Epithelial cell of proximal tubule (primary cell): ENCODE measurements around the gene GNL1. TPM values are rescaled to one million over a fixed set of nuclear protein-coding genes. Genes with fewer than 3 reads are reported as not detected.

Experiments used
- DNase-seq: peaks from one replicate; pipeline ENCODE4 v3.0.0-alpha.2; 2011; ENCODE audit warnings: low read depth
- H3K4me3 ChIP-seq: 2 replicates; pipeline ENCODE4 v1.5.1; 2011; ENCODE audit warnings: low read depth, mild to moderate bottlenecking, low read length
- total RNA-seq: library from RNA; depleted of rRNA; stranded (reverse); fragments of >200 nt; gene quantifications from 2 replicates; pipeline ENCODE4 v1.2.3, GENCODE V29; 2015
- TF ChIP-seq, protein P1 (sequence below): conservative IDR thresholded peaks from 2 replicates; pipeline ENCODE4 v1.5.1; 2012; ENCODE audit warnings: low read depth, mild to moderate bottlenecking, low read length

GNL1 gene
- total RNA-seq, 1 donor from 2014 or later, result 46.1 TPM

DNA sequence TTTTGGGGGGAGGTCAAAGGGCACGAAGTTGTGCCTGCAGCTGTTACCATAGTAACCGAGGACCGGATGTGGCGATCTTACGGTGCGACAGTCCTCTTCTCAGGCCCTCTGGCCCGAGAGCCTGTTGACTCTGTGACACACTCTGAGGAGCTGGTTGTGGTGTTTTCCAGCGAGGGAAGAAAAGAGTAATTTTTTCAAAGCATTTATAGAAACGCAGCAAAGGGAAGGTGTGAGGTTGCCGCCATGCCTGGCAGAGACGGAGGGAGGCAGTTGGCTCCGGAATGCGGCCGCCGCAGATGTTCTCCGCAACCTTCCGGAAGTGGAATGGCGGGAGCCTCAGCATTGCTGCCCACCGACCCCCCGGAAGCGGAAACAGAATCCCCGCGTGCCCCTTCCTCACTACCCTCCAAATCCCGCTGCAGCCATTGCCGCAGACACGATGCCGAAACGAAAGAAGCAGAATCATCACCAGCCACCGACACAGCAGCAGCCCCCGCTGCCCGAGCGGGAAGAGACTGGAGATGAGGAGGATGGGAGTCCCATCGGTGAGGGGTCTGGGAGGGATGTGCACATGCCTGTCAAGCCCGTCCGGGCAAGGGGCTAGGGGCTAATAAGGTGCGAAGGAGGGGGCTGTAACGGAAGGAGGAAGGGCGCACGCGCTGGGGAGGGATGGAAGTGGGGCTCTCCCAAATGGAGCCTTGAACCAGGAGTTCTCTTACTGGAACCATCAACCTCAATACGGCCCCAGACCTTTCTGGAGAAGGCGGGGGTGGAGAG, 805 bp upstream of the GNL1 start, which contains the start of gene PRR3:
PRR3 (plus strand) TSS at position 390 of the 777 bp plus-strand sequence; CDS start at position 440, 50 bp downstream.
- no peak for DNase-seq
- TF ChIP-seq, protein P1, sequence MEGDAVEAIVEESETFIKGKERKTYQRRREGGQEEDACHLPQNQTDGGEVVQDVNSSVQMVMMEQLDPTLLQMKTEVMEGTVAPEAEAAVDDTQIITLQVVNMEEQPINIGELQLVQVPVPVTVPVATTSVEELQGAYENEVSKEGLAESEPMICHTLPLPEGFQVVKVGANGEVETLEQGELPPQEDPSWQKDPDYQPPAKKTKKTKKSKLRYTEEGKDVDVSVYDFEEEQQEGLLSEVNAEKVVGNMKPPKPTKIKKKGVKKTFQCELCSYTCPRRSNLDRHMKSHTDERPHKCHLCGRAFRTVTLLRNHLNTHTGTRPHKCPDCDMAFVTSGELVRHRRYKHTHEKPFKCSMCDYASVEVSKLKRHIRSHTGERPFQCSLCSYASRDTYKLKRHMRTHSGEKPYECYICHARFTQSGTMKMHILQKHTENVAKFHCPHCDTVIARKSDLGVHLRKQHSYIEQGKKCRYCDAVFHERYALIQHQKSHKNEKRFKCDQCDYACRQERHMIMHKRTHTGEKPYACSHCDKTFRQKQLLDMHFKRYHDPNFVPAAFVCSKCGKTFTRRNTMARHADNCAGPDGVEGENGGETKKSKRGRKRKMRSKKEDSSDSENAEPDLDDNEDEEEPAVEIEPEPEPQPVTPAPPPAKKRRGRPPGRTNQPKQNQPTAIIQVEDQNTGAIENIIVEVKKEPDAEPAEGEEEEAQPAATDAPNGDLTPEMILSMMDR, result no peak
- peak within 1 kb of the TSS; percentile 86 for H3K4me3 ChIP-seq

DNA sequence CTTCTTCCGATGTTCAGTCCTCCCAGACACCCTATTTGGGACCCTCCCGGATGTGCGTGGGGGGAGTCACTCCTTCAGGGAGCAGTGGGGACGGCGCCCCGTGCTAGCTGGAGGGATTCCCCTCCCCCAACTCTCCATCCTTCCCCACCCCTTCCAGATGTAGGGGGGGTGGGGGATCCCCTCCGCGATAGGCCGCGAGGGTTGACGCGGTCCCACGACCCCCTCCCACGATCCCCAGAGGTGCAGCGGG, 548 bp downstream of the GNL1 start:
- no peak for DNase-seq
- TF ChIP-seq, protein P1, result no peak
- H3K4me3 ChIP-seq, result peak overlapping the region; percentile 86

DNA sequence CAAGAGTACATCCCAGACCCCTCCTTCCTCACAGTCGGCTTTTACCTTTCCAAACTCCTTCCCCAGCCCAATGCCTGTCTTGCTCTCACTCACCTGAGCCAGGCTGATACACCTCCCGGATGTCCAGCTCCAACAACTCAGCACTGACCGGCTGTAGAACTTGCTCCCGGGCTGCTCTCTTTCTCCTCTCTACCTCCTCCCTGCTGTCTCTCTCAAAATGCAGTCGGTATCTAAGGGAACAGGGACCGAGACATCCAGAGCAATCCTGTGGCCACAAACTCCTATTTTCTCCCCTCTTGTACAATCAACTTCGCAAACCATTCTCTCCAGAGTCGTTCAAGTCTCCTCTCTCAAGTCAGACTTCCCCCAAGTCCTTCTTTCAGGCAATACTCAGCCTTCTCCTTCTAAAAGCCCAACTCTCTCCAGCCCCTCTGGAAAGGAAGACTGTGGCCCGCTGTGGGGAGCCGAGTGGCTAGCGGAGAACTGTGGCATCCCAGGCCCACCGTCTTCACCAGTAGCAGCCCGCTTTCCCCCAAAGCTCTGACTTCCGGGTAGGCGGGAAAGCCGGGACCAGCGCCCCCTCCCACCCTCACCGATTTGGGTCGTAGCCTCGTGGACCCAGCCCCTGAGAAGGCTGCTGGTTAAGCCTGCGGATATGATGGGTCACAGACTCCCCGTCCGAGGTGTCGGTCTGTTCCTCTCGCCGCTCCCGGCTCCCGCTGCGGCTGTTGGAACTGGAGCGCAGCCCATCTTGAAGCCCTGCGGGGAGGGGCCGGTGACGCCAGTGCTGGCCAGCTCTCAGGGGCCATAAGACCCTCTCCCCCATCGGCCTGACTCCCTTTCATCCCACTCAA, 1.1 kb downstream of the GNL1 start:
- H3K4me3 ChIP-seq, result peak overlapping the region; percentile 86

DNA sequence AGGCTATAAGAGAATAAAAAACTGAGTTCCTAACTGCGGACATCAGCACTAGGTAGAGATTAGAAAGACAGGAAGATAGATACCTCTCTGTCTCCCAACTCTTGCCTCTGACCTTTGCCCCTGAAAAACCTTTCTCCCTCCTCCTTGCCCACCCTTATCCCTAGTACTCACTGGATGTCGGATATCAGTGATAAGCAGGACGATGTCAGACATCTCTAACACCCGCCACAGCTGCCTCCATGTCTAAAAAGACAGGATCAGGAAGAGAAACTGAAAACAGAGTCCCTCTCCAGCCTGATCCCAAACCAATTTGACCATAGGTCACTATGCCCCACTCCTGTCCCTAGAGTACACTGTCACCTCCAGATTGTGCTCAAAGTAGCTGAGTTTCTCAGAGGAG, 1.9 kb downstream of the GNL1 start:
- peak overlapping the region; percentile 86 for H3K4me3 ChIP-seq
- TF ChIP-seq, protein P1, result no peak
- no peak for DNase-seq

More for the DNA sequence above, 1.1 kb downstream of the GNL1 start:
- TF ChIP-seq, protein P1, result peak; percentile 9
- DNase-seq, result no peak

DNA sequence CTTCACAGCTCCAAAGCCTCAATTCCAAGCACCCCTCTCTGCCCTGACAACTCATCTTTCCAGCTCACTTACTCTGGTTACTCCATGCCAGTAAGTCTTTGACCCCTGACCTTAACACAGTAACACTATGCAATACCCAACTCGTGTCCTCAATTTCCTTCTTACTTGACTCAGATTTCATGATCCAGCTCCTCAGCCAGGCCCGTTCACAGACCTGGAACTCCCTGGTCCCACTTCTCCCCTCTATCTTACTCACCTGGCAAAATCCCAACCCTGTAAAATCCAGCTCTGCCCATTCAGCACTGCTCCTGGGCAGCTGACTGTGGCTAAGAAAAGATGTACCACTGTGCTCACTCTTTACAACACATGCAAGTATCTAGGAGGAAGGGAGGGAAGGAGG, 7.9 kb downstream of the GNL1 start:
- no peak overlapping the region for H3K4me3 ChIP-seq
- DNase-seq, result peak; percentile 85
- TF ChIP-seq, protein P1, result no peak

DNA sequence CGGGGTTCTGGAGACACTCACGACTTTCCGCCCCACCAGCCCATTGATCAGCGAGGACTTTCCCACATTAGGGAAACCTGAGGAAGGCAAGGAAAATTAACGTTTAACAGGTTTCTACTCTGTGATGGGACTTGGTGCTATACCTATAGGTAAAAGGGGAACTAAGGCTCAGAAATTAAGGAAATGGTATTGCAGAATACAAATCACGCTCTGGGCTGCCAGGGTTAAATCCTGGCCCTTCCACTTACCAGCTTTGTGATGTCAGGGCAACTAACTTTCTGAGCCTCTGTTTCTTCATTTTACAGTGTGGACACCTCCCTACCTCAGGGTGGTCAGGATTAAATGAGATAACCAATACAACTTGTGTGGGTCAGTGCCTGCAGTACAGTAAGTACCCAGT, 8.8 kb downstream of the GNL1 start:
- DNase-seq, result no peak
- TF ChIP-seq, protein P1, result no peak

More for the DNA sequence above, 8.8 kb downstream of the GNL1 start:
- no peak overlapping the region for H3K4me3 ChIP-seq
